ENCODE data around the gene EEF1AKMT4.

- TF ChIP-seq CTCF (IDR thresholded peaks at IDR 0.05) (peak in 1 of 4 experiments; percentile 9), EP300 (IDR thresholded peaks at IDR 0.05) (no peak), POLR2A (IDR thresholded peaks at IDR 0.05) (no peak)
These were observed 19.9 kb upstream of the EEF1AKMT4 start, which contains the start of gene VWA5B2 for GRCh38 chr3:184229394-184230080.
